IPS-18c (cell line): Measurements from ENCODE around the gene INO80E.

ENCODE experiments used
- H3K4me3 ChIP-seq: 2 replicates; pipeline ENCODE4 v1.7.0; 2013; ENCODE audit warnings: low read depth, mild to moderate bottlenecking, low read length, moderate library complexity; ENCODE audit not compliant: insufficient read depth
- H3K9me3 ChIP-seq: one replicate; pipeline ENCODE4 v1.6.1; 2013; ENCODE audit warnings: mild to moderate bottlenecking, low read length, moderate library complexity; ENCODE audit not compliant: control insufficient read depth, insufficient read depth

Gene INO80E

DNA sequence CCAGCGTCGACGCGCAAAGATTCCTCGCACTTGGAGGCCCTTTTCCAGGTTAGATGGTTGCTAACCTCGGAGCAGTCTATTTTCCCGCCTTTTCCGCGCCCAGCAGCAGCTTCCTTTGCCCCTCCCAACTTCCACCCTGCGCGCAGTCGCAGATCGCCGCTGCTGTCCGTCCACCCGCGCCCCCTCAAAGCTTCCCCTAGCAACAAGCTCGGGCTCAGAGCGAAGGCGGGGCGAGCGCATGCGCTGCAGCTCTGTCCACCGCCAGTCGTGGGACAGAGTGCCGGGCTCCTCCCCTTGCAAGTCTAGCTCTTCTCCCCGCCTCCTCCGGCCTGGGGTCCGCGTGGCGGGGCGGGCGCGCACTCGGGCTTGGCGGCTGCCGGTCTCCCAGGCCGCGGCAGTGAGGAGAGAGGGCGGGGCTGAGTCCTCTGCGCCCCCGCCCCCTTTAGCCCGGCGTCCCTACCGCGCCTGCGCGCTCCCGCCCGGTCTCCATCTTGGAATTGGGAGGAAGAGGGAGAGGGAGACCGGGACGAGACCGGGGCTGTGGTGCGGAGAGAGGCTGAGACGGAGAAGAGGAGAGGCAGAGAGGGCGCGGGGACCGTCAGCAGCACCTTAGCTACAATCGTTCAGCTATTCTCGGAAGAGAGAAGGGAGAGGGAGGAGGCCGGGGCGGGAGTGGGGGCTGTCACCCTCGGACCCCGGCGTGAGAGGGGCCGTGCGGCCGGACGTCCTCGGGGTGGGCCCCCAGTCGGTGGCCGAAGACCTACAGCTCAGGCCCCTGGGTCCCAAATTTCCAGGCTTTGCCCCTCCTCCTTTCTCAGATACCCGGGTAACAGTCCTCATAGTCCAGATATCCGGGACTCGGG lies 22.4 kb upstream of the INO80E start, which contains the start of gene TAOK2:
Gene TAOK2 (plus strand): TSS at position 485 of the 863 bp plus-strand sequence. CDS start 3,905 bp downstream, outside the sequence.
- Histone ChIP-seq H3K4me3 (peak within 1 kb of the TSS; percentile 88), H3K9me3 (peaks cover 4% of the 10 kb centered on the region)

GRCh38 chr16:29974291-29975133 lies 21.5 kb upstream of the INO80E start:
- peak overlapping the region; percentile 88 for H3K4me3 ChIP-seq
- peaks cover 4% of the 10 kb centered on the region for H3K9me3 ChIP-seq

GRCh38 chr16:29975134-29975538 lies 20.9 kb upstream of the INO80E start:
- Histone ChIP-seq H3K9me3 (peaks cover 4% of the 10 kb centered on the region), H3K4me3 (peak overlapping the region; percentile 88)

DNA sequence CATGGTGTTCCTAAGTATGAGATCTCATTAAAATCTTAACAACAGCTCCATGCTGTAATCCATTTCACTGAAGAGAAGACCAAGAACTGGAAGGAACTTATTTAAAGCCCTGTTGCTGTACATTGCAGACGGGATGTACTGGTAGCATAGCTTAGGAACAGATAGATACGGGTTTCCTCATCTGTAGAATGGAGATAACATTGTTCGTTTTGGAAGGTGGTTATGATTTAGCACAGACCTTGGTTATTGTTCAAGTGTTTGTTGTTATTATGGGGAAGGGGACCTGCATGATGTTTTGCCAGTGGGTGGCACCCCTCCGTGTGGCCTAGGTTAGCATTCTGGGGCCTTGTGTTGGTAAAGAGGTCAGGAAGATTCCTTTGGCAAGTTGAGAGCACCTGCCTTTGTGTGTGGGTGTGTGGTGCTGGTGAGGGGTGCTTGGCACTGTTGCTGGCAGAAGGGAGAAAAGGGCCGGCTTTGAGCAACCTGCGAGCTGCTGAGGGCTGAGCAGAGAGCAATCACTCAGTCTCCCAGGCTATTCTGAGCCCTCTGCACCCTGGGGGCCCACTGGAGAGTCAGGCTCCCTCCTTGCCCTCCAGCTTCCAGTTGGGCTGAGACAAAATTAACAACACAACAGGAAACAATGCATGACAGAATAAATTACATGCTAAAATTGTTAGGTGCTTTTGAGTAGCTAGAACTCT lies 20.1 kb upstream of the INO80E start:
- H3K9me3 ChIP-seq, result peaks cover 4% of the 10 kb centered on the region
- H3K4me3 ChIP-seq, result 0 out of 2 replicates have a peak overlapping the region, but pooled peaks have one; percentile 0

GRCh38 chr16:29977063-29977825 lies 18.8 kb upstream of the INO80E start:
- no peak overlapping the region for H3K4me3 ChIP-seq

DNA sequence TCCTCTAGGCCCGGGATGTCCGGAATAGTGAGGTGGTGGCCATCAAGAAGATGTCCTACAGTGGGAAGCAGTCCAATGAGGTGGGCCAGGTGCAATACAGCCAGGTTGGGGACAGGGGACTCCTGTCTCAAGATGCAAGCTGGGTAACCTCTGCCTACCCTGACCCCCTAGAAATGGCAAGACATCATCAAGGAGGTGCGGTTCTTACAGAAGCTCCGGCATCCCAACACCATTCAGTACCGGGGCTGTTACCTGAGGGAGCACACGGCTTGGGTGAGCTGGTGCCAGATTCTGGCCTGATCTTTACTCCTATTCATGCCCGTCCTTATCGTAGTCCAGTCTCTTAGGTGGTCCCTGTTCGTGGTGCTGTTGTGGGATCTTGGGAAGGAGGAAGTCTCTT lies 18.0 kb upstream of the INO80E start:
- H3K9me3 ChIP-seq, result no peaks in the 10 kb centered on the region
- H3K4me3 ChIP-seq, result no peak overlapping the region

More at GRCh38 chr16:29977063-29977825, 18.8 kb upstream of the INO80E start:
- H3K9me3 ChIP-seq, result peaks cover 4% of the 10 kb centered on the region

DNA sequence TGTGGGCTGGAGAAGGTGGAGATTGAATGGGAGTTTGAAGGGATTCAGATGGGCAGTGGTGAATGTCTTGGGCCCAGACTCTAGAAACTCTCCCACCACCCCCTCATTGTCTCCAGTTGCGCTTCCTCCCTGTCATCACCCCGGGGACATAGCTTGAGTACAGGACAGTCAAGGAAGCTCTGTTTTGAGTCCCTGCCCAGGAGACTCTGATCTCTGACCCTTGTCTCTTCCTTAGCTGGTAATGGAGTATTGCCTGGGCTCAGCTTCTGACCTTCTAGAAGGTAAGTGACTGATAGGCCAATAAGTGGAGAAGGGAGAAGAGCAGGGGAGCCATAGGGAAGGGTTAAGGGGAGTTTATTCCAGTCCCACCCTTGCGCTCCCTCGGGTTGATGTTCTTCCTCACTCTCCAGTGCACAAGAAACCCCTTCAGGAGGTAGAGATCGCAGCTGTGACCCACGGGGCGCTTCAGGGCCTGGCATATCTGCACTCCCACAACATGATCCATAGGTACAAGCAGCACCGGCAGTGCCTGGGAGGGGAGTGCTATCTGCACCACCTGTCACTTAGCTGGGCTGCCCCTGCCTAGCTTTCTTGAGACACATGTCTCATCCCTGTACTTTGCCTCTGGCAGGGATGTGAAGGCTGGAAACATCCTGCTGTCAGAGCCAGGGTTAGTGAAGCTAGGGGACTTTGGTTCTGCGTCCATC lies 17.3 kb upstream of the INO80E start:
- Histone ChIP-seq H3K4me3 (no peak overlapping the region), H3K9me3 (no peaks in the 10 kb centered on the region)

GRCh38 chr16:29982560-29983419 lies 13.3 kb upstream of the INO80E start:
- Histone ChIP-seq H3K4me3 (no peak overlapping the region), H3K9me3 (no peaks in the 10 kb centered on the region)

- Histone ChIP-seq H3K4me3 (no peak overlapping the region), H3K9me3 (no peaks in the 10 kb centered on the region)
Observed at GRCh38 chr16:29983420-29984136, 12.5 kb upstream of the INO80E start.

GRCh38 chr16:29984137-29984763 lies 11.8 kb upstream of the INO80E start:
- H3K4me3 ChIP-seq, result no peak overlapping the region
- H3K9me3 ChIP-seq, result no peaks in the 10 kb centered on the region

GRCh38 chr16:29984764-29985147 lies 11.3 kb upstream of the INO80E start:
- Histone ChIP-seq H3K9me3 (no peaks in the 10 kb centered on the region), H3K4me3 (no peak overlapping the region)

- H3K4me3 ChIP-seq, result no peak overlapping the region
- H3K9me3 ChIP-seq, result no peaks in the 10 kb centered on the region
Observed at GRCh38 chr16:29985271-29985811, 10.7 kb upstream of the INO80E start.

GRCh38 chr16:29986231-29986630 lies 9.8 kb upstream of the INO80E start:
- no peaks in the 10 kb centered on the region for H3K9me3 ChIP-seq
- no peak overlapping the region for H3K4me3 ChIP-seq

- no peaks in the 10 kb centered on the region for H3K9me3 ChIP-seq
- H3K4me3 ChIP-seq, result no peak overlapping the region
Observed at GRCh38 chr16:29986931-29987330, 9.1 kb upstream of the INO80E start.
